Peyer's patch (tissue), 4 donors: Measurements from ENCODE around the gene U2AF1.
"Not testable (repeated sequence)": the region's sequence is repeated elsewhere in the genome, so short reads cannot be mapped to it uniquely, and the experiment has no call there.

Experiments
- POLR2A ChIP-seq, 2 donors: fragments of 450-650 bp; IDR thresholded peaks; one replicate each; pipeline ENCODE4 v1.5.1; 2017; ENCODE audit warnings: antibody characterized with exemption in 2 of 2, mild to moderate bottlenecking in 2 of 2, moderate library complexity in 2 of 2
- TF ChIP-seq, protein P1 (sequence below), 6 experiments: fragments of 450-650 bp in 4 of 6; fragments of 200-600 bp in 2 of 6; sonication (generic) in 1 of 6; IDR thresholded peaks; one replicate each; pipeline ENCODE4 v1.5.1; 2017 to 2019; ENCODE audit warnings: antibody characterized with exemption in 6 of 6, mild to moderate bottlenecking in 3 of 6, moderate library complexity in 1 of 6

DNA sequence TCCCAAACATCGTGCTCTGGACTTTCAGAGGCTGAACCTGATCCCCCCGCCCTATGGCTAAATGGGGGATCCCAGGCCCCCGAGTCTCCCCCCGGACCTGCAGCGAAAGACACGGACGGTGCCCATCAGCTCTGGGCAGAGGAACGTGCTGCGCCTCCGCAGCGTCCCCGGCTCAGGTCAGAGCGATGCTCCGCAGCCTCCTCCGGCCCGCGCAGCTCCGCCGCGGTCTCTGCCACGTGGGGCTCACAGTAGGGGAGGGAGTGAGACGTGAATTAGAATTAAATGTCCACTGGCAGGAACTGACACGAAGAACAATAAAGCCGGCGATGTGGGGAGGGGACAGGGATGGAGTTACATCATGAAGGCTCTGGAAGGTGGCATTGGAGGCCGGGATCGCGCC is 30.7 kb downstream of the U2AF1 start:
- not testable (repeated sequence) for TF ChIP-seq POLR2A (IDR thresholded peaks at IDR 0.05)
- TF ChIP-seq, protein P1, sequence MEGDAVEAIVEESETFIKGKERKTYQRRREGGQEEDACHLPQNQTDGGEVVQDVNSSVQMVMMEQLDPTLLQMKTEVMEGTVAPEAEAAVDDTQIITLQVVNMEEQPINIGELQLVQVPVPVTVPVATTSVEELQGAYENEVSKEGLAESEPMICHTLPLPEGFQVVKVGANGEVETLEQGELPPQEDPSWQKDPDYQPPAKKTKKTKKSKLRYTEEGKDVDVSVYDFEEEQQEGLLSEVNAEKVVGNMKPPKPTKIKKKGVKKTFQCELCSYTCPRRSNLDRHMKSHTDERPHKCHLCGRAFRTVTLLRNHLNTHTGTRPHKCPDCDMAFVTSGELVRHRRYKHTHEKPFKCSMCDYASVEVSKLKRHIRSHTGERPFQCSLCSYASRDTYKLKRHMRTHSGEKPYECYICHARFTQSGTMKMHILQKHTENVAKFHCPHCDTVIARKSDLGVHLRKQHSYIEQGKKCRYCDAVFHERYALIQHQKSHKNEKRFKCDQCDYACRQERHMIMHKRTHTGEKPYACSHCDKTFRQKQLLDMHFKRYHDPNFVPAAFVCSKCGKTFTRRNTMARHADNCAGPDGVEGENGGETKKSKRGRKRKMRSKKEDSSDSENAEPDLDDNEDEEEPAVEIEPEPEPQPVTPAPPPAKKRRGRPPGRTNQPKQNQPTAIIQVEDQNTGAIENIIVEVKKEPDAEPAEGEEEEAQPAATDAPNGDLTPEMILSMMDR (IDR thresholded peaks at IDR 0.05): not testable (repeated sequence)
